Kidney epithelial cell (primary cell): ENCODE measurements around the gene ADGRG4. TPM values are rescaled to one million over a fixed set of nuclear protein-coding genes. Genes with fewer than 3 reads are reported as not detected.

Experiments used
- DNase-seq: peaks from one replicate; pipeline ENCODE4 v3.0.0-alpha.2; 2010; ENCODE audit warnings: low read depth
- H3K27me3 ChIP-seq: 2 replicates; pipeline ENCODE4 v1.6.0; 2011; ENCODE audit warnings: low read length; ENCODE audit not compliant: control insufficient read depth, insufficient read depth
- H3K36me3 ChIP-seq: 2 replicates; pipeline ENCODE4 v1.5.1; 2011; ENCODE audit warnings: low read length; ENCODE audit not compliant: control insufficient read depth, insufficient read depth
- H3K4me3 ChIP-seq: 2 replicates; pipeline ENCODE4 v1.5.1; 2011; ENCODE audit warnings: low read depth, mild to moderate bottlenecking, control low read depth, low read length
- total RNA-seq: library from RNA; depleted of rRNA; stranded (reverse); fragments of >200 nt; gene quantifications from 2 replicates; pipeline ENCODE4 v1.2.3, GENCODE V29; 2015
- TF ChIP-seq, protein P1 (sequence below): IDR thresholded peaks from 2 replicates; pipeline ENCODE4 v1.5.1; 2011; ENCODE audit warnings: mild to moderate bottlenecking, moderate library complexity, low read length, control low read depth, inconsistent platforms; ENCODE audit not compliant: insufficient read depth, poor library complexity, severe bottlenecking

ADGRG4 gene
- total RNA-seq, 1 donor from 2014 or later, result not detected

DNA sequence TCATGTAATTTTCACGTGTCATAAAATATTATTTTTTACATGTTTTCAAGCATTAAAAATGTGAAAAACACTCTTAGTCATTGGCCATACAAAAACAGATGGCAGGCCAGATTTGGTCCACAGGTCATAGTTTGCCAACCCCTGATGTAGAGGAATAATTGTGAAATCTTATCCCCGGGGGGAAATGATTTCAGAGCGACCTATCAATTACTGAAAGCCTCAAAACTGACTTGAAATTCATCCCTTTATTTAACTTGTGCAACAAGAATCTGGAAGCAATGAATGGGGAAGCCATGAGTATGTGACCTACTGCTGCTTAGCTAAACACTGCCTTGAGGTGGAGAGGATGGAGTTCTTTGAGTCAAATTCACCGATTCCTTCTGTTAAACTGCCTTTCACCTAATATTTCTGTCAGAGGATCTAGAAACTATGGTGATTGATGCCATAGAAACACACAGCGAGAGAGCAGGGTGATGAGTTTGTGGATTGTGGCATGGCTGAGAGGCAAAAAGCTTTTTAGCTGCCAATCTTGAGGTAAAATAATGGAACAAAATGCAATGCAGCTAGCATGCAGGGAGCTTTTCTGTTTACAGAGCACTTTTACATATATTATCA lies 156.6 kb downstream of the ADGRG4 start:
- no peak overlapping the region for H3K4me3 ChIP-seq
- TF ChIP-seq, protein P1, sequence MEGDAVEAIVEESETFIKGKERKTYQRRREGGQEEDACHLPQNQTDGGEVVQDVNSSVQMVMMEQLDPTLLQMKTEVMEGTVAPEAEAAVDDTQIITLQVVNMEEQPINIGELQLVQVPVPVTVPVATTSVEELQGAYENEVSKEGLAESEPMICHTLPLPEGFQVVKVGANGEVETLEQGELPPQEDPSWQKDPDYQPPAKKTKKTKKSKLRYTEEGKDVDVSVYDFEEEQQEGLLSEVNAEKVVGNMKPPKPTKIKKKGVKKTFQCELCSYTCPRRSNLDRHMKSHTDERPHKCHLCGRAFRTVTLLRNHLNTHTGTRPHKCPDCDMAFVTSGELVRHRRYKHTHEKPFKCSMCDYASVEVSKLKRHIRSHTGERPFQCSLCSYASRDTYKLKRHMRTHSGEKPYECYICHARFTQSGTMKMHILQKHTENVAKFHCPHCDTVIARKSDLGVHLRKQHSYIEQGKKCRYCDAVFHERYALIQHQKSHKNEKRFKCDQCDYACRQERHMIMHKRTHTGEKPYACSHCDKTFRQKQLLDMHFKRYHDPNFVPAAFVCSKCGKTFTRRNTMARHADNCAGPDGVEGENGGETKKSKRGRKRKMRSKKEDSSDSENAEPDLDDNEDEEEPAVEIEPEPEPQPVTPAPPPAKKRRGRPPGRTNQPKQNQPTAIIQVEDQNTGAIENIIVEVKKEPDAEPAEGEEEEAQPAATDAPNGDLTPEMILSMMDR, result no peak
- H3K36me3 ChIP-seq, result no peaks in the 10 kb centered on the region
- H3K27me3 ChIP-seq, result no peaks in the 10 kb centered on the region
- no peak for DNase-seq

DNA sequence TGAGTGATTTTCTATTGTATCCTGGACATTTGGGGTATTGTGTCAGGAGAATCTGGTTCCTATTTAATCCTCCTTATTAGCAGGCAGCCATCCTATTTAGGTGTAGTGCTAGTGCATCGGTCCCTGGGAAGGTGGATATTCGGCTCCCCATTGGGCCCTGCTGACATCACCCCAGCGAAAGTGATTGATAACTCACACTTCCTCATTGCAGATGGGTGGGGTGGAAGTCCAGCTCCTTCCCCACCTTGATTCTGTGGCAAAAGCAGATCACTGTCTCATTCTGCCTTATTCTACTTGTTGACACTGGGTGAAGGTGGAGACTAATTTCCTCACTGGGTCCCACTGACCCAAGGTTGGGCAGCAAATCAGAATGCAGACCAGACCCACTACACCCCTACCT lies 163.8 kb downstream of the ADGRG4 start:
- no peak overlapping the region for H3K4me3 ChIP-seq
- DNase-seq, result no peak
- TF ChIP-seq, protein P1, result no peak
- no peaks in the 10 kb centered on the region for H3K27me3 ChIP-seq
- H3K36me3 ChIP-seq, result no peaks in the 10 kb centered on the region

Other genes with a start within 250 kb of the ADGRG4 start
- 37.3 and 42.0 TPM in 2 replicates for gene FHL1, start 153.4 kb upstream of the ADGRG4 start, total RNA-seq
- 9.2 and 9.4 TPM in 2 replicates for gene MAP7D3, start 49.6 kb upstream of the ADGRG4 start, total RNA-seq
- gene BRS3, start 187.0 kb downstream of the ADGRG4 start, total RNA-seq, result not detected in 2 replicates
- 50.7 and 52.5 TPM in 2 replicates for gene HTATSF1, start 196.6 kb downstream of the ADGRG4 start, total RNA-seq
- gene VGLL1, start 231.3 kb downstream of the ADGRG4 start, total RNA-seq, result 1.3 and 1.4 TPM in 2 replicates